GM19239 (cell line): ENCODE results near the gene FXYD3.

Experiments
- DNase-seq: peaks from one replicate; pipeline ENCODE4 v3.0.0; 2011; ENCODE audit warnings: low spot score; ENCODE audit not compliant: insufficient read length
- FAIRE-seq: peaks from 2 replicates; lab custom pipeline; 2011; peaks lifted over from hg19 to GRCh38; lab: Jason Lieb, UNC

Gene FXYD3

GRCh38 chr19:35171730-35172129, 56.1 kb downstream of the FXYD3 start:
- no peak for FAIRE-seq
- no peak for DNase-seq
